Posterior cingulate gyrus (tissue), 11 donors: Measurements from ENCODE around the gene TRABD2A.

Source experiments
- DNase-seq, 10 donors: peaks; one replicate each; pipeline versions ENCODE4 v3.0.0 to v3.0.0-alpha.2; 2020 to 2021; ENCODE audit warnings: mixed read lengths in 3 of 10
- intact Hi-C: fragments of 100-400 bp; cut with DNase I; formaldehyde crosslinking; loops from one replicate; pipeline ENCODE4 v1.15.1; 2023

The TRABD2A gene

GRCh38 chr2:84905181-84906107 lies 24.6 kb upstream of the TRABD2A start, which contains the start of gene TMSB10:
Gene TMSB10, plus strand, starts transcription at chr2:84905656.
- peak; percentile 71 to 97 (median 84) for DNase-seq
- intact Hi-C loops, result no loop called here

DNA sequence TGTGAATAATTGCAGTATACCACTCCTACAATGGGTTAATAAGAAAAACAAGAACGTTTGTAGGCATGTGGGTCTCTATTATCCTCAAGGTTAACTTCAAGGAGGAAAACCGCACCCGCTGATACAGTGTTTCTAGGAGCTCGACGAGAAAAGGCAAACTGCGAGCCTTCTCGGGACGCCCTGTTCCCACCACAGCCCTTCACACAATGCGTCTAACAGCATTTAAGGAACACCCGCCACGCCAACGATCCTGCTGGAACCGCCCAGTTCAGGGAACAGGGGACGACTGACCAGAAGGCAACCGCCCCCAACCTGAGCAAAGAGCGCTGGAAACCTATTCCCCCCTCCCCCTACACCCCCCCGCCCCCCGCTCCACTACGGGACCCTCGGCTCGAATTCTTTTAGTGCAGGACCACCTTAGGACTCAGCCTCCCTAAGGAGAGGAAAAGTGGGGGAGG lies 23.9 kb upstream of the TRABD2A start:
- intact Hi-C loops, result no loop called here
- peak in 6 of 10 donors; percentile 56 to 92 (median 74) for DNase-seq

DNA sequence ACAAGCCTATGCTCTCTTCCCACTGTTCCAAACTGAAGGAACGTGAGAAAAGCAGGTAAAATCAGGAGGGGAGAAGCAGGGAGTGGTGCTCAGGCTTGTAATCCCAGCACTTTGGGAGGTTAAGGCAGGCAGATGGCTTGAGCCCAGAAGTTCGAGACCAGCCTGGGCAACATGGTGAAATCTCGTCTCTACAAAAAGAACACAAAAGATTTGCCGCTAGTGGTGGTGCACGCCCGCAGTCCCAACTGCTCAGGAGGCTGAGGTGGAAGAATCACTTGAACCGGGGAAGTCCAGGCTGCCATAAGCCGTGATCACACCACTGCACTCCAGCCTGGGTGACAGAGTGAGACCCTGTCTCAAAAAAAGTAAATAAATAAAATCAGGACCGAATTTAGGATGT lies 23.3 kb upstream of the TRABD2A start:
- DNase-seq, result peak in 2 of 10 donors; percentile 68 to 70
- intact Hi-C loops, result no loop called here

DNA sequence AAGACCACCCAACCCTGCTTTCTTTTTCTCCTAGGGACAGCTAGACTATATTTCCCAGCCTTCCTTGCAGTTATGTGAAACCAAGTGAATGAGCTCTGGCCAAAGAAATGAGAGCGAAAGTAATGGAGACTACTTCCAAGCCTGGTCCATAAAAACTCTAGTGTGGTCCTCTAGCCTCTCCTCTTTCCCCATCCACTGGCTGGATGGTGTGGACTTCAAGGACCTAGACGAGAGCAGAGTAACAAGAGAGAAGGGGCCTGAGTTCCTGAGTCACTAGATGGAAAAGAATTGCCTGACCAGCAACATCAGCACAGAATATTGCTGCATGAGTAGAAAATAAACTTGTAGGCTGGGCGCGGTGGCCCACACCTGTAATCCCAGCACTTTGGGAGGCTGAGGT lies 21.6 kb upstream of the TRABD2A start:
- intact Hi-C loops, result no loop called here
- peak in 1 of 10 donors; percentile 29 for DNase-seq

DNA sequence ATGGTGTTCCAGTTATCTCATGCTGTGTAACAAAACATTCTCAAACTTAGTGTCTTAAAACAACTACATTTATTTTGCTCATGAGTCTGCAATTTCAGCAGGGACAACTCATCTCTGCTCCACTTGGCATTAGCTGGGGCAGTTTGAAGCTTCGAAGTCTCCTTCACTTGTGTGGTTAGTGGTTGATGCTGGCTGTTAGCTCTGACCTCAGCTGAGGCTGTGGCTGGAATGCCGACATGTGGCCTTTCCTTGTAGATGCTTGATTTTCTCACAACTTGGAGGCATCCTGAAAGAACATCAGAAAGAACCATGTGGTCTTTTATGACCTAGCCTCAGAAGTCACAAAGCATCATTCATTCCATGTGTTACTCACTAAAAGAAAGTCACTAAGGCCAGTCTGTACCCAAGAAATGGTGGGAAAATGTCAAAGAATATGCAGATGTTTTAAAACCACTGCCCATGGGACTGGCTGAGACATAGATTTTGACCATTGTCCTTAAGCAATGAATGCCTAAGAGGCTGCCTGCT lies 20.8 kb upstream of the TRABD2A start:
- intact Hi-C loops, result no loop called here
- DNase-seq, result no peak

DNA sequence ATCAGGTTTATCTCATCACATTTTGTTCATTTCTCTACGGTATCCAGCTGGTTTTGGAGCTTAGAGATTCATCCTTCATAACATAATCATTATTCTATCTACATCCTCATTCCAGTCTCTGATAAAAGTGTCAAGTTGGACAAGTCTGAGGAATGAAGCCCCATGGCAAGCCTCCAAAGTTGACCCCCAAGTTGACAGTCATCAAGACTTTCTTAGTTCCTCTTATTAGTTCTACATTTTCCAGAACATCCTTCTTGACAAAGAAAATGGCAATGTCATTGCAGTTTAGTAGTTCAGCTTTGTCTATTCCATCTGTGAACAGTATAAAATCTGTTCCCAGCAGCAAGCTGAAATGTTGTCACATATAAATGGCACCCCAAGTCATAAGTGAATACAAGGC lies 20.1 kb upstream of the TRABD2A start:
- DNase-seq, result no peak
- intact Hi-C loops, result no loop called here

DNA sequence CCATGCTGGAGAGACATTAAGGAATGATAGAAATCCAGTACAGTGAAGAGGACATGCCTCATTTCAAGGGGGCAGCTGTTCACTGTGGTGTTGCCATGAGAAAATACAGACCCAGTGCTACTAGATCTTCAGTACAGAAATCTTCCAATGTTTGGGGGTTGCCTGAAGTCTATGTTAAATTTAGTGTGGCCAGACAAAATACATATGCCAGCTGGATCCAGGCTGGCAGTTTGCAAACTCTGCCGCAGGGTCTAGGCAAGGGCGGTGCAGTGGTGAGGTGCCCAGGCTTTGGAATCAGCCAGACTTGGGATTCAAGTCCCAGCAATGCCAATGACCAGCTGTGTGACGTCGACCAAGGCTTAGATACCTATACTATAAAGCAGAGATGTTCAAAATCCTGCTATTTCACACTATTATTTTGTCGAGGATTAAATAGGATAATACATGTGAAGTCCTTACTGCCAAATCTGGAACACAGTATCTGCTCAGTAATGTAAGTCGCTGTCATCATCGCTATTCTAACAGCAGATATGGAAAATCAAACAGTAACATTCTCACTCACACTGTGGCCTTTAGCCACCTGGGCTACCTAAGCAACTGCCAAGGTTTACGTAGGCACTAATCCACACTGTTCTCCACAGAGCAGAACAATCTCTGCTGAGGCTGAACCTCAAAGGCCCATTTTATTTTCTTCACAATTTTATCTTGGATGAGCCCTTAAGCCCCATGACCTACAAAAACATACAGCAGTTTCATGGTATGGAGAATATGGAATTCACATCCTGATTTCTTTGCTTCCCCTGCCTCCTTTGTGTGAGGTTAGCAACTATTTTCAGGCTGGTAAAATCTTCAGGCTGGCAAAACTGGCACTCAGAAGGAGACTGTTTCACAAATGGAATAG lies 18.7 kb upstream of the TRABD2A start:
- intact Hi-C loops, result no loop called here
- DNase-seq, result no peak

DNA sequence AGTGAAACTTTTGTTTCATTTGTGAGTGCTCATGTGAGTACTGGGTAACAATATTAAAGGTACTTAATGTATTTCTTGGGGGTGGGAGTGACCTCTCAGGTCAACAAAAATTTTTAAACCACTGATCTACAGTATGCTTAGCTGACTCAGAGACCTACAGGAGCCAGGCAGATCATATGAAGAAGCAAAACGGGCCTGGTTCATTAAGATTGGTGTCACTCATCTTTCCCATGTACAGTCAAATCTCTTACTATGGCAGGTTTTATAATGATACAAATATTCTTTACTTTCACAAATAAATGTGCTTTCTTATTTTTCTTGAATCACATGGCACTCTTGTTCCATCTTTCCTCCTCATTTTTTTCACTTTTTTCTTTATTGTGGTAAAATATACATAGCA lies 16.9 kb upstream of the TRABD2A start:
- no peak for DNase-seq
- intact Hi-C loops, result no loop called here

DNA sequence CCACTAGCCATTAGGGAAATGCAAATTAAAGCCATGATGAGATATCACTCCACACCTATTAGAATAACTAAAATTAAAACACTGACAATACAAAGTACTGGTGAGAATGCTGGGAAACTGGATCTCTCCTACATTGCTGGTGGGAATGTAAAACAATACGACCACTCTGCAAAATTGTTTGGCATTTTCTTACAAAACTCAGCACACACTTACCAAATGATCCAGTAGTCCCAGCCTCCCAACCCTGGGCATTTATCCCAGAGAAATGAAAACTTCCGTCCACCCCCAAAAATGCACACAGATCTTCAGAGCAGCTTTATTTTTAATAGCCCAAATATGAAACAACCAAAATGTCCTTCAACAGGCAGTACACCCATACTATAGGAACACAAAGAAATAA lies 15.7 kb upstream of the TRABD2A start:
- DNase-seq, result no peak
- intact Hi-C loops, result no loop called here

- intact Hi-C loops, result no loop called here
- DNase-seq, result no peak
Measured at GRCh38 chr2:84894758-84895520, 14.1 kb upstream of the TRABD2A start.

DNA sequence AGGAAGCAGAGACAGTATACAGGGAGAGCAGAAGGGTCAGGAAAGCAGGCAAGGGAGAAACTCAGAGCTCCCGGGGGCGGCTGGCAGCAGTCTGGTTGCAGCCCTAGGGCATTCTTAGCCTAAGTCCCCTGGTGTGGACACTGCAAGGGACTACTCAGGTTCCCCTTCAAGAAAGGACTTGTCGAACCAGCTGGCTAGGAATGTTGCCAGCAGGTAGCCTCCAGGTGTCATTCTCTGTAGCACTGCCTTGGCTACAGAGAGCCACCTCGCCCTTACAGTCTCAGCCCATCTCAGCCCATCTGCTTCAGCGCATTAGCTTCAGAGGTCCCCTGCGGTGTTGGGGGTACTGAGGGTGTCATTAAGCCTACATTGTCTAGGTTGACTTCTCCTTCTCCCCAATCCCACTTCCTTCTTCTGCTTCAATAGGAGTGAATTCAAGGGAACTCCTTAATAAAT lies 13.3 kb upstream of the TRABD2A start:
- DNase-seq, result no peak
- intact Hi-C loops, result no loop called here

GRCh38 chr2:84891355-84892010 lies 10.6 kb upstream of the TRABD2A start:
- intact Hi-C loops, result no loop called here
- peak in 1 of 10 donors; percentile 62 for DNase-seq

DNA sequence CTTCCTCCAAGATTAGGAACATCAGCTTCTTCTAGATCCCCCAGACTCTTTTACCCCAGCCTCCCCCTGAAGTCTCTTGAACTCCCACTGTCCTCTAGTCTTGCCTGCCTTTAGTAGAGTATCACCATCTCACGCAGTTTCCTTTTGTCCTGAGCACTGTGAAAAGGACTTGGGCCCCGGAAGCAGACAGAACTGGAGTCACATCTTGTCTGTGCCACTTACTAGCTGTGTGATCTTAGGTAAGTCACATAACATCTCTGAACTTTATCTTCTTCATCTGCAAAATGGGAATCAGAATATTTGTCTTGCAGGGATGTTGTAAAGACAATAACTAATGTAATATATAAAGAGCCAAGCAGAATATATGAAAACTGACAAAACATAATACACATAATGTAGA lies 8.4 kb upstream of the TRABD2A start:
- intact Hi-C loops, result no loop called here
- no peak for DNase-seq

GRCh38 chr2:84888401-84889276 lies 7.8 kb upstream of the TRABD2A start:
- DNase-seq, result peak in 1 of 10 donors; percentile 24
- intact Hi-C loops, result no loop called here

- DNase-seq, result no peak
- intact Hi-C loops, result no loop called here
Measured at GRCh38 chr2:84886791-84887190, 5.9 kb upstream of the TRABD2A start.

- DNase-seq, result no peak
- intact Hi-C loops, result no loop called here
Measured at GRCh38 chr2:84885111-84885510, 4.2 kb upstream of the TRABD2A start.

- no peak for DNase-seq
- intact Hi-C loops, result loop anchor here (5.0 kb wide), 2 partner anchors 43 to 387 kb away; no protein-coding TSS in a partner anchor
Measured at GRCh38 chr2:84884449-84884848, 3.6 kb upstream of the TRABD2A start.

DNA sequence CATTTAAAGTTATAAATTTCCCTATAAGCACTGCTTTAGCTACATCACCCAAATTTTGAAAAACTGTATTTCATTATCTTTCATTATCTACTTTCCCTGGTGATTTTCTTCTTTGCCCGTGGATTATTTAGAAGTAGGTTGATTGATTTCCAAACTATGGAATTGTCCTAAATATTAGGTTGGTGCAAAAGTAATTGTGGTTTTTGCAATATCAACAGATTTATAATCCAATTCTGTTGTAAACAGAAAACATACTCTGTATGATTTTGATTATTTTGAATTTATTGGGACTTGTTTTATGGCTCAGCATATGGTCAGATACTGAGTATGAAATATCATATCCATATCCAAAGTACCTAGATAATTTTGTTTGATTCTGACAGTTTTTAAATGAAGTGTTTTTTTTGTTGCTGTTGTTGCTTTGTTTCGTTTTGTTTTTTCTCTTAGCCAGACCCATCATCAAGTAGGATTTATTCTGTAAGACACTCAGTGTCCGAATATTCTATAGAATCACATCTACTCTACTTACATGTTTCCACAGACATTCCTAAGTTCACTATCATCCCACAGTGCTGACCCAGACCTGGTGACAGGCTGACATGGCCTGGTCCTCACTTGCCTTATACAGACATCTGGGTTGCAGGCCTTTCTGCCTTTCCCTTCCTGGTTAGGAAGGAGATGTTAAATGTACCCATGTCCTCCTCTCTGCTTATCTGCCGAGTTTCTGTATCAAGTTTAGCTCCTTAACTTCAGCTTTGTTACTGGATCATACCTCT lies 2.1 kb upstream of the TRABD2A start:
- intact Hi-C loops, result loop anchor here (5.0 kb wide), 2 partner anchors 44 to 386 kb away; no protein-coding TSS in a partner anchor
- DNase-seq, result peak in 1 of 10 donors; percentile 30
